OCI-LY3 (cell line): ENCODE data around the gene INSIG2.

Experiments used
- EZH2phosphoT487 ChIP-seq: fragments of 200-600 bp; shearing (Covaris generic); IDR thresholded peaks from 2 replicates; pipeline ENCODE4 v1.6.1; 2018; ENCODE audit warnings: antibody characterized with exemption, mixed run types, low read depth
- TF ChIP-seq, protein P1 (sequence below): fragments of 200-600, 300-600 bp; sonication (generic); IDR thresholded peaks from 2 replicates; pipeline ENCODE4 v1.5.1; 2014; ENCODE audit warnings: antibody characterized with exemption, low read length, low read depth

DNA sequence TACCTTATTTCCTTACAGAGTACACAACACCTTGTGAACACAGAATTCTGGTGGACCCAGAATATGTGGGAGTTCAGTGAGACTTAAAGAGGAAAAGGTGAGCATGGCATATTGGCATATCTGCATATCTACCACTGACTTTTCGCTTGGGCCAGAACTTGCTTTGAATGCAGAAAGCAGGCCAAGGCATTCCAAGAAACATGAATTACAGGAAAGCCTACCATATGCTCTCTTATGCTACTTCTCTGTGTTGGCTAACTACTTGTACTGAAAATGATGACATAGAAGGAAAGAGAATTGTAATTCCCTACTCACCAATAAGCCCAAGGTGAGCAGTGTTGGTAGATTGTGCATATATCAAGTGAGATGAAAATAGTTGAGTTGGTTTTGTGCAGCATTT, 43.0 kb upstream of the INSIG2 start:
- TF ChIP-seq, protein P1, sequence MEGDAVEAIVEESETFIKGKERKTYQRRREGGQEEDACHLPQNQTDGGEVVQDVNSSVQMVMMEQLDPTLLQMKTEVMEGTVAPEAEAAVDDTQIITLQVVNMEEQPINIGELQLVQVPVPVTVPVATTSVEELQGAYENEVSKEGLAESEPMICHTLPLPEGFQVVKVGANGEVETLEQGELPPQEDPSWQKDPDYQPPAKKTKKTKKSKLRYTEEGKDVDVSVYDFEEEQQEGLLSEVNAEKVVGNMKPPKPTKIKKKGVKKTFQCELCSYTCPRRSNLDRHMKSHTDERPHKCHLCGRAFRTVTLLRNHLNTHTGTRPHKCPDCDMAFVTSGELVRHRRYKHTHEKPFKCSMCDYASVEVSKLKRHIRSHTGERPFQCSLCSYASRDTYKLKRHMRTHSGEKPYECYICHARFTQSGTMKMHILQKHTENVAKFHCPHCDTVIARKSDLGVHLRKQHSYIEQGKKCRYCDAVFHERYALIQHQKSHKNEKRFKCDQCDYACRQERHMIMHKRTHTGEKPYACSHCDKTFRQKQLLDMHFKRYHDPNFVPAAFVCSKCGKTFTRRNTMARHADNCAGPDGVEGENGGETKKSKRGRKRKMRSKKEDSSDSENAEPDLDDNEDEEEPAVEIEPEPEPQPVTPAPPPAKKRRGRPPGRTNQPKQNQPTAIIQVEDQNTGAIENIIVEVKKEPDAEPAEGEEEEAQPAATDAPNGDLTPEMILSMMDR = no peak
- TF ChIP-seq EZH2phosphoT487 = no peak
